NCI-H1048 (cell line): Measurements from ENCODE around the gene ZNF345.

Experiments used
- DNase-seq: peaks from one replicate; lab custom pipeline; 2025; lab: John Stamatoyannopoulos, UW

ZNF345 gene

GRCh38 chr19:36918090-36918489, 67.4 kb downstream of the ZNF345 start:
- DNase-seq: no peak
